Esophagus squamous epithelium (tissue), 4 donors: Measurements from ENCODE around the gene PNMA1.

Source experiments
- POLR2A ChIP-seq, 4 donors: fragments of 450-650 bp; IDR thresholded peaks; one replicate each; pipeline ENCODE4 v1.6.1; 2017; ENCODE audit warnings: antibody characterized with exemption in 4 of 4, mild to moderate bottlenecking in 4 of 4, moderate library complexity in 3 of 4
- TF ChIP-seq, protein P1 (sequence below), 6 experiments: fragments of 450-650 bp in 4 of 6; fragments of 200-600 bp in 2 of 6; sonication (generic) in 2 of 6; IDR thresholded peaks; one replicate each; pipeline ENCODE4 v1.5.1; 2016 to 2019; ENCODE audit warnings: antibody characterized with exemption in 6 of 6, mild to moderate bottlenecking in 4 of 6, moderate library complexity in 4 of 6

DNA sequence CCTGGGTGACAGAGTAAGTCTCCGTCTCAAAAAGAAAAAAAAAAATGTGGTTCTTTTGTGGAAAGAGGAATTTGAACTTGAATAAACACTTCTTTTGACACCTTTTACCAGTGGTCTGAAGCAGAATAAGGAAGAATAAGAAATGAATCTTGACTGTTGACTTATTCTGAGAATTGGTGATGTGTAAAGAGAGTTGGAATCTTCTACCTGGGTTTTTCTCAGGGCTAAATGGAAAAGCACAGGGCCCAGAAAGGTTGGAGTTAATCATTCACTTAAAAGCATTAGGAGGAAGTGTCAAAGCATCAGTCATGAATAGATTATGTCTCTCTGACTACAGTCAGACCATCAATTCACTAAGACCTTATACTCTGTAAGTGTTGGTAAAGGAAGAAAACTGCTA lies 13.9 kb downstream of the PNMA1 start:
- TF ChIP-seq, protein P1, sequence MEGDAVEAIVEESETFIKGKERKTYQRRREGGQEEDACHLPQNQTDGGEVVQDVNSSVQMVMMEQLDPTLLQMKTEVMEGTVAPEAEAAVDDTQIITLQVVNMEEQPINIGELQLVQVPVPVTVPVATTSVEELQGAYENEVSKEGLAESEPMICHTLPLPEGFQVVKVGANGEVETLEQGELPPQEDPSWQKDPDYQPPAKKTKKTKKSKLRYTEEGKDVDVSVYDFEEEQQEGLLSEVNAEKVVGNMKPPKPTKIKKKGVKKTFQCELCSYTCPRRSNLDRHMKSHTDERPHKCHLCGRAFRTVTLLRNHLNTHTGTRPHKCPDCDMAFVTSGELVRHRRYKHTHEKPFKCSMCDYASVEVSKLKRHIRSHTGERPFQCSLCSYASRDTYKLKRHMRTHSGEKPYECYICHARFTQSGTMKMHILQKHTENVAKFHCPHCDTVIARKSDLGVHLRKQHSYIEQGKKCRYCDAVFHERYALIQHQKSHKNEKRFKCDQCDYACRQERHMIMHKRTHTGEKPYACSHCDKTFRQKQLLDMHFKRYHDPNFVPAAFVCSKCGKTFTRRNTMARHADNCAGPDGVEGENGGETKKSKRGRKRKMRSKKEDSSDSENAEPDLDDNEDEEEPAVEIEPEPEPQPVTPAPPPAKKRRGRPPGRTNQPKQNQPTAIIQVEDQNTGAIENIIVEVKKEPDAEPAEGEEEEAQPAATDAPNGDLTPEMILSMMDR (IDR thresholded peaks at IDR 0.05), result no peak
- no peak for TF ChIP-seq POLR2A (IDR thresholded peaks at IDR 0.05)
